Stimulated activated CD8-positive, alpha-beta memory T cell treated with anti-CD3 and anti-CD28 coated beads, Interleukin-2, amount 100 ng/mL, for 1 hour (primary cell): ENCODE results near the gene GORASP2.
A peak's percentile ranks its signal among the peaks of the same experiment; 100 is the strongest.

ENCODE experiments used
- DNase-seq, 2 donors: peaks; one replicate each; pipeline ENCODE4 v3.0.0-alpha.2; 2020; ENCODE audit warnings: low read depth in 2 of 2

The GORASP2 gene

DNA sequence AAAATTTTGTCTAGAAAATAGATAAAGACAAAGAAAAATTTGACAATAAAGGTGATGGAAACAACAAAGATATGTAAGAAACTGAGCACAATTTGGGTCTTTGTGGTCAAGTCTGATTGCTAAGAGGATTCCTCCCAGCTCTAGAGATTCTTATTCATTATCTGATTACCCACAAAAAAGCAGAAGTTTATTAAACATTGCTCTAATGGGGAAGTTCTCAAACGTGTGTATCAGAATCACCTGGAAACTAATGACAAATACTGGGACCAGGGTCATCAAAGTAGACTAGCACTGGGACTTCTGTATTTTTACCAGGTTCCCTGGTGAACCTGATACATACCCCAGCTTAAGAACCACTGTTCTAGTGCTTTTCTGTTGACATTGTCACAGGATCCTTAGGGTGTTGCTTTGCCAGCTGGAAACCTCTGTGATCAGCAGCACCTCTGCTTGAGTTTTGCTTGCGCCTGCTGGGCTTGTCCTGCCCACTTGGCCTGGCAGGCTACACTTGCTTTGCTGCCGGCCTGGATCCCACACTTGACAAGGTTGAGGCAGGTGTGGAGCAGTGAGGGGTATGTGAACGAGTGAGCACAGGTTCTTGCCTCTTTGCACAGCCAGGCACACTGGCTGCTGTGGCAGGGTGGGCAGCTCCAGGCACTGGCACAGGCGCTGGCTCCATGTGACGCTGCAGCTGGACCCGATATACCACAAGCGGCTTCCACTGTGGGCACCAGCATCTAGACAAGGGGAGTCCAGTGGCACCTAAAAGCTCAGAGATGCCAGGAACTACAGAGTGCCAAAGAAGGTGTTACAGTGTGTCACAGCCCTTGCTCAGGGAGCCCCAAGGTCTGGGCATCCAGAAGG, 6.2 kb upstream of the GORASP2 start:
- DNase-seq: no peak

- DNase-seq: no peak
These were observed 5.3 kb upstream of the GORASP2 start for GRCh38 chr2:170923799-170924198.

DNA sequence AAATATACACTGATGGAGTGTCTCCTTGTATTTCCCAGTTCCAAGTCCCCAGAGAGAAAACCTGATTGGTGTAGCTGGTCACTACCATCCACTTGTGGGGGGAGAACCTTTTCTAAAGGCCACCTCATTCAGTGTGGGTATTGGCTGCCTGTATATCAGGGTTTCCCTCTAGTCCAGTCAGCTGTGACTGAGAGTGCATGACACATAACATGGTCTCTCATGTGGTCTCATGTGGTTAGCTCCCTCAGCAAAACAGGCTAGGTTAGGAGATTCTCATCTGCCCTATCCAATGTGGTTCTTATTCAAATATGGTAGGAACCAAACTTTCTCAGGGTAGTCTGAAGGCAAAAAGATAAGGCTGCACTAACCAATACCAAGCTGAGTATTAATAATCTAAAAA, 4.1 kb upstream of the GORASP2 start:
- no peak for DNase-seq

DNA sequence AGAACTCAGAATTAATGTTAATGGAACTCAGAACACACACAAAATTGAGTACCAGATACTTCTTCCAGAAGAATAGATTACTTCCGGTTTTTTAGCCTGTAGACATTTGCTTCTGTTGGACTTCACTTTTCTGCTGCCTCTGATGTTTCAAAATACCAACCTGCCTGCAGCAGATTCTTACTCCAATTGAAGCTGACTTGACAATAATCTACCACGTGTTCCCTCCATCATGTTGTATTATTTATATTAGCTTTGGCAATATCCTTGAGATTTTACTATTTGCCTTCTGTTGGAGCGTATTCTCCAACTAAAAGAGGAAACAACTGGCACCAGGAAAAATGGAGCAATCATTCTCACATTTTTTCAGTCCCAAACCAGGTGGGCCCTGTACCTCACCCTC, 3.1 kb upstream of the GORASP2 start:
- DNase-seq: no peak

DNA sequence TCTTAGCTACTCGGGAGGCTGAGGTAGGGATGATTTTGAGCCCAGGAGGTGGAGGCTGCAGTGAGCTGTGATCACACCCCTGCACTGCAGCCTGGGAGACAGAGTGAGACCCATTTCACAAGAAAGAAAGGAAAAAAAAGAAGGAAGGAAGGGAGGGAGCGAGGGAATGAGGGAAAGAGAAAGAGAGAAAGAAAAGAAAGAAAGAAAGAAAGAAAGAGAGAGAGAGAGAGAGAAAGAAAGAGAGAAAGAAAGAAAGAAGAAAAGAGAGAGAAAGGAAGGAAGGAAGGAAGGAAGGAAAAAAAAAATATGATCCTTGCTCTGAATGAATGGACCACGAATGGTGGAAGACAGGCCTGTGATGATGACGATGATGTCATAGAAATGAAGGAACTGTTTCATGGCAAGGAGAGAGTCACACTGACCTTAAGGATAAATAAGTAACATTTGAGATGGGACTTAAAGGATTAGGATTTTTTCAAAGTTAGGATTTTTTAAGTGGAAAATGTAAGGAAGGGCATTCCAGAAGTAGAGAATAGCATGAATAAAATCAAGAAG, 2.2 kb upstream of the GORASP2 start:
- no peak for DNase-seq

DNA sequence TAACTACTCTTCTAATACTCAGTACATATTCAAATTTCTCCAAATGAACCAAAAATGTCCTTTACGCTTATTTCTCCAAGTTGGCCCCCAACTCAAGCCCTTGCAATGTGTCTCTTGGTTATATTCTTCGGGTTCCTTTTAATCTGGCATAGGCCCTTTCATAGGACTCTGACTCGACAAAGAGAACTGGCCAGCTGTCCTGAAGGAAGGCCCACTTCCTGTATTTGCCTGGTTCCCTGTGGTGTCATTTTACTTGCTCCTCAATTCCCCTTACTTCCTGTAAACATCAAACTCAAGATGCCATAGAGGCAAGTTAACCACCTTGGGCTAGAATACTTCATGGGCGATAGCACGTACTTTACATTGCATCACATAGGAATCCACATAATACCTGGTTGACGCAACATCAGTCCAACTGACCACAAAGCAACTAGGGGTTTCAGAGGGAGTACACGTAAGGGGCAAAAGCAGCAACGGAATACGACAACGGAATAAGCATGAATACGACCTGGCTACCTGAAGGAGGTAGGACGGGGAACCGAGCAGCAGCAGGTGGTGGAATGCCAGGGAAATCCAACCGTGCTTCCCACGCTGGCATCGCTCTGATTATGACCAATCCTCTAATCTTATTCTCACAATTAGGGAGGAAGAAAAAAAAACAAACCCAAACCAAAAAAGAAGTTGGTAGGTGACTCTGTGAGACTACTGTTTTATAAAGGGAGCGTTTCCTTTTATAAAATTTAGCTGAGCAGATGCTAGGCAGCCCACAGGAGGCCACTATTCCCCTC, 823 bp upstream of the GORASP2 start:
- DNase-seq: no peak

GRCh38 chr2:170929686-170930050, 615 bp downstream of the GORASP2 start:
- DNase-seq: peak in 1 of 2 donors; percentile 6

DNA sequence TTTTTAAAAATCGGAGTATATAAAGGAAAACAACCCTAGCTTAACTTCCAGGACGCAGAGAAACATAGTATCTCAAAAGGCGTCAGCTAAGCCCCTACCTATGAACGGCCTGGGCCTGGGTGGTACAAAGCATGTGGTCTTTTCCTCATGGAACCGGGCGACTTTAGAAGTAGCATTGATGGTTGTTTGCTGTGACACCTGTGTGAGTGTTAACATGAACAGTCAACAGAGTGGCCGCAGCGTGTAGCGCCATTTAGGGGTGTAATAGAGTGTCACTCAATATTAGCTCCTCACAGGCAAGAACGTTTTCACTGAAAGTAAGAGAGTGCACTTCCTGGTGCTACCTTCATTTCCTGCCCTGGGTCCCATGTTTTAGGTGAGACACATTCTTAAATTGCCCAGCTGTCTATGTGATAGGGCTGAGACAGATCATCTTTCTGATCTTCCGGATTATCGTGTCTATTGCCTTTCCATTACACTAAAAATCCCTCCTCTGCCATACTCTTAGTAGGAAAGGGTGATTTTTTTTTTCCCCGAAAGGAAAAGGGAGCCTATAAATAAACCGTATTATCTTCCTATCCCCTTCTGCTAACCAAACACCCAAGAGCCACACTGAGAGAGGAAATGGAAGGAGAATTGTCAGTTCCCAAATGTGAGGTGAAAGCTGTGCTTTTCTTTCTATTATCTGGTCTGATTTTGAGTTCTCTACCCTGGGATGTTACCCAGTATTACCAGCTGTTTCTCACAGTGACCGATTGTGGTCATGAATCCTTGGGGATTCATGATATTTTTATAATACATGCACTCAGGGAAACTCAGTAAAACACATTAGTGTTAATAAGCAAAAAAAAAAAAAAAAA, 1.3 kb downstream of the GORASP2 start:
- peak in 1 of 2 donors; percentile 21 for DNase-seq

DNA sequence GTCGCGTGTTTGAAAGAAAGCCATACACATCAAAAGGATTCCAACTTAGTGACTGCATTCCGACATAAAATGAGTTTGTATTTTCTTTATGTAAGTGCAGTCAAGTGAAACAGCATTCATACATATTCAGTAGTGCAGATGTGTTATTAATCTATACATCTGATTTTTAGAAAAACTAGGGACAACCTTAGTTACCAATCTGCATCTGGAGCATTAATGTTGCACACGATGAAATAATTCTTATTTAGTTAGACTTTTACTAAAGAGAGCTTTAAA, 1.9 kb downstream of the GORASP2 start:
- no peak for DNase-seq

DNA sequence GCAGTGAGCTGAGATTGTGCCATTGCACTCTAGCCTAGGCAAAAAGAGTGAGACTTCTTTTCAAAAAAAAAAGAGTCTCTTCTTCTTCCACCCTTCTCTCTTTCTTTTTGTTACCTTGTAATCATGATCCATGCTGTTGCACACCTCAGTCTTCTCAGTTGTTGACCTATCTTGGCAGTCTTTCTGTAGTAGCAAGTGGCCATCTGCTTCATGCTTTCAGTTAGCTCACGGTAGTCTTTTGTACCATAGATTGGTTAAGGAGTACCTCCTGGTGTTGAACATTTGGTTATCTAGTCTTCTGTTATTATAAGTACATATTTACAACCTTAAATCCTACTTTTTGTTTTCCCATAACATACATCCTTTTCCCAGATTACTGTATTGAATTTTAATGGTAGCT, 3.1 kb downstream of the GORASP2 start:
- no peak for DNase-seq

- no peak for DNase-seq
These were observed 3.9 kb downstream of the GORASP2 start for GRCh38 chr2:170932948-170933347.

DNA sequence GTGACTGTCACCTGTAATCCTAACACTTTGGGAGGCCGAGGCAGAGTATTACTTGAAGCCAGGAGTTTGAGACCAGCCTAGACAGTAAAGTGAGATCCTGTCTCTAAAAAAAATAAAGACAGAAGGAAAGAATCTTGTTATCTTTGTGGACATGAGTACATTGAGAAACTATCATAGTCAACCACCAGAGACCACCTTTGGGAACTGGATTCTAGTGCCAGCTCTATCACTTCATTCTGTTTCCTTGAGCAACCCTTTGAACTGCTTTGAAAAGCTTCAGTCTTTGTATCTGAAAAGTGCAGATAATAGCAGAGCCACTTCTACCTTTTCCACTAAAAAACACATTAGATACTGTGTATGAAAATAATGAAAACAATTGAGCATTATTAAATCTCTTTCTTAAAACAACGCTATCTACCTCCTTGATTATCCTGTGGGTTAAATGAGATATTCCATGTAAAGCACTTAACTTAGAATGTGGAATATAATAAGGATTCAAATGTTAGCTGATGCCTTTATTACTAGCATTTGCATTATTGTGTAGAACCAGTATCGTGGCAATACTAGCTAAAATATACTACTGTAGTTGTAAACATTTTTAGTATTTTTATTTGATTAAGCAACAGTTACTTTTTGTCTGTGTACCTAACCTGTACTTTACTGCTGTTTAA, 8.8 kb downstream of the GORASP2 start:
- DNase-seq: no peak

DNA sequence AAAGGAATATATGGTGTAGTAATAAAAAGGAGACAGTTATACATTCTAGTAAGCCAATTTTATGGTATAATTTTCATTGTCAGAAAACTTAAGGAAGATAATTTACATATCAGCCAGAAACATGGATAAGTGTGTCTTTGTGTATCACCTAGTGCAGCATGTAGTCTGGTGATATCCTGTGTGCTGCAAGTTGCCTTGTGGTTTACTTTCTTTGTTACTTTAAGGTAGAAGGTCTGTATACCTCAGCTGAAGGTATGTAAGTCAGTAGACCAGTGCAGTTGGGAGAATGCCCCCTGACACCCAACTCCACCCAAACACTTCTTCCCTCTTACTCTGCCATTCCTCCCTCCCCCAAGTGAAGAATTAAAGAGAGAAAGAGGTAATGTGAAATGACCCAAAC, 11.0 kb downstream of the GORASP2 start:
- no peak for DNase-seq

DNA sequence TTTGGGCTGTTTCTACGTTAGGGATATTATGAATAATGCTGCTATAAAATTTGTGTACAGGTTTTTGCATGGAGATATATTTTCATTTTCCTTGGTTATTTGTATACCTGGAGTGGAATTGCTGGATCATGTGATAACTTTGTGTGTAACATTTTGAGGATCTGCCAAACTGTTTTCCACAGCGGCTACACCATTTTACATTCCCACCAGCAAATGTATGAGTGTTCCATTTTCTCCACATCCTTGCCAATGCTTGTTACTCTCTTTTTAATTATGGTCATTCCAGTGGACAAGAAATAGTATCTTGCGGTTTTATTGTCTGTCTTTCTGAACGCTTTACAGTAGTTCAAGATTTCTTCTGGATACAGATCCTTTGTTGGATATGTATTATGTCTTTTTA, 13.6 kb downstream of the GORASP2 start:
- DNase-seq: no peak

- DNase-seq: no peak
These were observed 14.0 kb downstream of the GORASP2 start for GRCh38 chr2:170943041-170943440.

DNA sequence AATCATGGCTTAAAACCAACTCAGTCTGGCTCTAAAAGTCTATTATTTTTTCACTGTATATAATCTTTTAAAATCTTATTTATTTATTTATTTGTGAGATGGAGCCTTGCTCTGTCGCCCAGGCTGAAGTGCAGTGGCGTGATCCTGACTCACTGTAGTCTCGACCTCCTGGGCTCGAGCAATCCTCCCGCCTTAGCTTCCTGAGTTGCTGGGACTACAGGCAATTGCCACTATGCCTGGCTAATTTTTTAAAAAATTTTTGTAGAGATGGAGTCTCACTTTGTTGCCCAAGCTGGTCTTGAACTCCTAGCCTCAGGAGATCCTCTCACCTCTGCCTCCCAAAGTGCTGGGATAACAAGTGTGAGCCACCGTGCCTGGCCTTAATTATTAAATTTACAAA, 14.5 kb downstream of the GORASP2 start:
- DNase-seq: no peak

- DNase-seq: no peak
These were observed 15.5 kb downstream of the GORASP2 start for GRCh38 chr2:170944545-170944944.

DNA sequence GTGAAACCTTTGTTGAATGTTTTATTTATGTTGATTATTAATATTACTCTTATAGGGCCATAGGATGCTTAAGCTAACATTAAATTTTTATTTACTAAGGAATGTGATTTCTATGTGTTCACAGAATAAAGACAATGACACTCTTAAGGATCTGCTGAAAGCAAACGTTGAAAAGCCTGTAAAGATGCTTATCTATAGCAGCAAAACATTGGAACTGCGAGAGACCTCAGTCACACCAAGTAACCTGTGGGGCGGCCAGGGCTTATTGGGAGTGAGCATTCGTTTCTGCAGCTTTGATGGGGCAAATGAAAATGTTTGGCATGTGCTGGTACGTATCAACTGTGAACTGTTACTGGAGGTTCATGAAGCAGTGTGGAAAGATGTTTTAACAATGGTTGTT, 20.4 kb downstream of the GORASP2 start:
- no peak for DNase-seq

DNA sequence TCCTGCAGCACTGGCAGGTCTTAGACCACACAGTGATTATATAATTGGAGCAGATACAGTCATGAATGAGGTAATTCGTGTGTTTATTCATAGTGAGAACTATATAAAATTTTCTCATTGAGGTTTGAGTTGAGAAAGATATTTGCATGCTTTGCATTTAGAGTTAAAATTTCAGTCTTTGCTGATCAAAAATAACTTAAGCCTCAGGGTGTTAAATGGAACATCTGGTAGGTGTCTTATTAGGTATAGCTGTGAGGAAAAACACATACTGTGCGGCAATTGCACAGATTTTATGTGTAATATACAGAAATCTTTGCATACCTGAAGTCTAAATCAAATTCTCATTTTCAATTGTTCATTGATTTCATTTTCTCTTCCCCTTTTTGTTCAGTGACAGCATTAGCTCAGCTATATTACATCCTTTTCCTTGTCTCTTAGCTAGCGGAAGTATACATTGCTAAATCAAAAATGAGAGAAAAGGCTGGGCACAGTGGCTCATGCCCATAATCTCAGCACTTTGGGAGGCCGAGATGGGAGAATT, 21.2 kb downstream of the GORASP2 start:
- no peak for DNase-seq

DNA sequence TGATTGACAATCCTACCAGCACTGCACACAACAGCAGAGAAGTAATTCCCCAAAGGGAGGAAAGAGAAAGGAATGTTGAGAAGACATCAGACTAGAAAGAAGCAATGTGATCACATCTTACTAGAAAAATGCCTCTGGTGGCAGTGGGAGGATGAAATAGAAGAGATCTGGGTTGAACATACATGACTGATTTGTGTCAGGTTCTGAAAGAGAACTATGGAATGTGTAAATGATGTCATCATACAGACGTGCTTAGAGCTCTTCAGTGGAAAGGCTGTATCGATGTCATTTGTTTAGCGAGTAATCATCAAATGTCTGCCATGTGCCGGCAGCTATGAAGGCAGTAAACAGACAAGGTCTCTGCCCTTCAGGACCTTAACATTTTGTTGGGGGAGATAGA, 24.9 kb downstream of the GORASP2 start:
- DNase-seq: no peak

DNA sequence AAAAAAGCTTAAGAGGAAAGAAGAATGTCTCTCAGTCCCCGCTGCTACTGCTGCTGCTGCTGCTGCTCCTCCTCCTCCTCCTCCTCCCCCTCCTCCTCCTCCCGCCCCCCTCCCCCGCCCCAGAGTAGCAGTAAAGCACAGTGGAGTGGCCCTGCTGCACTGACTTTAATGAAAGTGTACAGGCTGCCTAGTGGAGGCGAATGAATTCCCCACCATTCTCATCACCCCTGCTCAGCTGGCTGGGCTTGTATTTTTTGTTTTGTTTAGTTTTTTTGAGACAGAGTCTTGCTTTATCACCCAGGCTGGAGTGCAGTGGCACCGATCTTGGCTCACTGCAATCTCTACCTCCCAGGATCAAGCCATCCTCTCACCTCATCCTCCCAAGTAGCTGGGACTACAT, 34.3 kb downstream of the GORASP2 start:
- DNase-seq: no peak
